K562 (cell line): ENCODE data around the gene PSAP. TPM values are rescaled to one million over a fixed set of nuclear protein-coding genes. Genes with fewer than 3 reads are reported as not detected.

ENCODE experiments used
- ARNT ChIP-seq, 2 experiments: fragments of 450-650 bp; IDR thresholded peaks; 2 replicates each; pipeline ENCODE4 v1.6.1; 2016; ENCODE audit warnings: mild to moderate bottlenecking in 1 of 2
- BRD9 ChIP-seq: fragments of 450-650 bp; IDR thresholded peaks from 2 replicates; pipeline ENCODE4 v1.6.1; 2018; ENCODE audit warnings: low read depth; ENCODE audit not compliant: partially characterized antibody
- DACH1 ChIP-seq: fragments of 450-650 bp; IDR thresholded peaks from 2 replicates; pipeline ENCODE4 v1.6.1; 2018; ENCODE audit not compliant: partially characterized antibody
- FOS ChIP-seq: IDR thresholded peaks from 3 replicates; pipeline ENCODE4 v1.6.1; 2011; ENCODE audit not compliant: insufficient read length; ENCODE audit errors: extremely low read depth
- MCM5 ChIP-seq: fragments of 450-650 bp; IDR thresholded peaks from 2 replicates; pipeline ENCODE4 v1.6.1; 2016; ENCODE audit warnings: low read depth
- MGA ChIP-seq: fragments of 450-650 bp; IDR thresholded peaks from 2 replicates; pipeline ENCODE4 v1.6.1; 2016; ENCODE audit warnings: mild to moderate bottlenecking, moderate library complexity
- NR2F6 ChIP-seq: fragments of 450-650 bp; formaldehyde crosslinking; IDR thresholded peaks from 2 replicates; pipeline ENCODE4 v1.4.0; 2020; ENCODE audit warnings: mild to moderate bottlenecking
- RBM22 ChIP-seq: fragments of 200-400 bp; formaldehyde crosslinking; IDR thresholded peaks from 2 replicates; pipeline ENCODE4 v1.6.1; 2018; ENCODE audit warnings: low read length, low read depth; ENCODE audit not compliant: poor library complexity, severe bottlenecking
- XRCC4 ChIP-seq: IDR thresholded peaks from one replicate; pipeline ENCODE4 v1.6.1; 2011; ENCODE audit not compliant: insufficient read depth, insufficient read length; ENCODE audit errors: extremely low read depth
- ZMIZ1 ChIP-seq, 2 experiments: fragments of 150-350 bp in 1 of 2; IDR thresholded peaks; 2 replicates each; pipeline ENCODE4 v1.6.1; 2012 to 2016; ENCODE audit warnings: low read depth in 2 of 2, low read length in 2 of 2, mild to moderate bottlenecking in 1 of 2, moderate library complexity in 1 of 2
- ZNF354B ChIP-seq: fragments of 250-450 bp; sonication (Bioruptor Pico); IDR thresholded peaks from 2 replicates; pipeline ENCODE4 v1.4.0; 2020
- ZNF41 ChIP-seq: fragments of 250-450 bp; sonication (Bioruptor Pico); conservative IDR thresholded peaks from 2 replicates; pipeline ENCODE4 v1.4.0; 2020; ENCODE audit warnings: mild to moderate bottlenecking
- ZNF695 ChIP-seq: fragments of 450-650 bp; formaldehyde crosslinking; IDR thresholded peaks from 2 replicates; pipeline ENCODE4 v1.4.0; 2020; ENCODE audit warnings: mild to moderate bottlenecking, moderate library complexity
- polyA plus RNA-seq, 8 experiments: library from polyadenylated mRNA; depleted of rRNA in 4 of 8; stranded (reverse) in 5 of 8; unstranded in 3 of 8; fragments of >200 nt; fragmentation: Nextera tagmentation in 2 of 8; fragmentation: Illumina TruSeq in 1 of 8; extraction: Ambion mirVana in 2 of 8; extraction: Trizol in 1 of 8; gene quantifications; 2 replicates each; pipeline versions ENCODE4 v1.2.1 to v1.2.3, GENCODE V29; 2011 to 2014; ENCODE audit warnings: inconsistent platforms in 1 of 8, missing spikeins in 1 of 8
- total RNA-seq, 7 experiments: library from RNA; depleted of rRNA in 6 of 7; stranded (reverse); fragments of >200 nt in 6 of 7; fragmentation: Illumina TruSeq in 2 of 7; extraction: Trizol in 2 of 7; gene quantifications; 2 replicates each; pipeline versions ENCODE4 v1.2.1 to v1.2.3, GENCODE V29; 2011 to 2021; ENCODE audit warnings: low replicate concordance in 1 of 7

The PSAP gene
- total and polyA plus RNA-seq, 9 of the 15 experiments (the other 6 are each of a cell fraction or from before 2014, with no cell fraction given), result 245 to 700 (median 429) TPM

GRCh38 chr10:71888623-71889387 lies 37.8 kb upstream of the PSAP start (continued):
- TF ChIP-seq ZNF695 (CRISPR knock-in tag) (no peak), BRD9 (no peak), ZNF354B (CRISPR knock-in tag) (no peak), FOS (no peak), MGA (peak; percentile 96), DACH1 (peak; percentile 86), ARNT (IDR thresholded peaks at IDR 0.05) (0 out of 4 replicates have a peak, but pooled peaks of 1 of the 2 experiments have one; percentile 22), MCM5 (no peak), ZMIZ1 (IDR thresholded peaks at IDR 0.05; ENCODE audit: low read depth in 2 of 2, low read length in 2 of 2) (no peak), NR2F6 (no peak), XRCC4 (no peak), RBM22 (no peak), ZNF41 (CRISPR knock-in tag) (no peak)
